Liver (tissue), 3 donors: ENCODE data around the gene MRTFB.

ENCODE experiments used
- CTCF ChIP-seq: fragments of 150-350 bp; IDR thresholded peaks from 2 replicates; pipeline ENCODE4 v1.5.1; 2017; ENCODE audit warnings: improper control_type of control experiment, low read depth, low read length; ENCODE audit not compliant: missing input control
- EGR1 ChIP-seq, 2 donors: IDR thresholded peaks; 2 replicates each; pipeline ENCODE4 v1.6.1; 2016 to 2018; ENCODE audit warnings: antibody characterized with exemption in 2 of 2, low read depth in 2 of 2
- FOXA1 ChIP-seq: IDR thresholded peaks from 2 replicates; pipeline ENCODE4 v1.6.1; 2016; ENCODE audit warnings: antibody characterized with exemption
- GABPA ChIP-seq, 2 donors: IDR thresholded peaks in 1 of 2; conservative IDR thresholded peaks in 1 of 2; 2 replicates each; pipeline ENCODE4 v1.6.1; 2016; ENCODE audit warnings: antibody characterized with exemption in 2 of 2, mild to moderate bottlenecking in 1 of 2, moderate library complexity in 1 of 2
- JUND ChIP-seq, 2 donors: IDR thresholded peaks; 2 replicates each; pipeline ENCODE4 v1.6.1; 2016; ENCODE audit warnings: antibody characterized with exemption in 2 of 2
- NR2F2 ChIP-seq: IDR thresholded peaks from 2 replicates; pipeline ENCODE4 v1.6.1; 2016; ENCODE audit warnings: antibody characterized with exemption
- RAD21 ChIP-seq, 2 donors: IDR thresholded peaks; 2 replicates each; pipeline ENCODE4 v1.6.1; 2016; ENCODE audit warnings: antibody characterized with exemption in 2 of 2, mild to moderate bottlenecking in 2 of 2
- REST ChIP-seq: IDR thresholded peaks from 2 replicates; pipeline ENCODE4 v1.6.1; 2016; ENCODE audit warnings: antibody characterized with exemption, mild to moderate bottlenecking
- SP1 ChIP-seq: IDR thresholded peaks from 2 replicates; pipeline ENCODE4 v1.6.1; 2018; ENCODE audit warnings: antibody characterized with exemption, mild to moderate bottlenecking
- TAF1 ChIP-seq: conservative IDR thresholded peaks from 2 replicates; pipeline ENCODE4 v1.6.1; 2016; ENCODE audit warnings: antibody characterized with exemption, mild to moderate bottlenecking
- YY1 ChIP-seq: IDR thresholded peaks from 2 replicates; pipeline ENCODE4 v1.6.1; 2016; ENCODE audit warnings: antibody characterized with exemption, mild to moderate bottlenecking
- ZBTB33 ChIP-seq: IDR thresholded peaks from 2 replicates; pipeline ENCODE4 v1.6.1; 2016; ENCODE audit warnings: antibody characterized with exemption
- TF ChIP-seq, protein P1 (sequence below): IDR thresholded peaks from 2 replicates; pipeline ENCODE4 v1.6.1; 2016; ENCODE audit warnings: antibody characterized with exemption
- TF ChIP-seq, protein P2 (sequence below): IDR thresholded peaks from 2 replicates; pipeline ENCODE4 v1.6.1; 2016; ENCODE audit warnings: antibody characterized with exemption
- donor health status: healthy.
- donor health status: healthy.

GRCh38 chr16:14092561-14092960 lies 21.4 kb downstream of the MRTFB start:
- no peak for TF ChIP-seq ZBTB33
- no peak for TF ChIP-seq CTCF
- no peak for TF ChIP-seq RAD21 (IDR thresholded peaks at IDR 0.05)
- no peak for TF ChIP-seq REST
- TF ChIP-seq, protein P1, sequence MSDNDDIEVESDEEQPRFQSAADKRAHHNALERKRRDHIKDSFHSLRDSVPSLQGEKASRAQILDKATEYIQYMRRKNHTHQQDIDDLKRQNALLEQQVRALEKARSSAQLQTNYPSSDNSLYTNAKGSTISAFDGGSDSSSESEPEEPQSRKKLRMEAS = no peak
- no peak for TF ChIP-seq NR2F2
- no peak for TF ChIP-seq SP1
- no peak for TF ChIP-seq GABPA (IDR thresholded peaks at IDR 0.05 in 1 of 2, conservative IDR thresholded peaks at IDR 0.05 in 1 of 2)
- no peak for TF ChIP-seq TAF1
- TF ChIP-seq EGR1 (IDR thresholded peaks at IDR 0.05; ENCODE audit: low read depth in 2 of 2) = no peak
- TF ChIP-seq, protein P2, sequence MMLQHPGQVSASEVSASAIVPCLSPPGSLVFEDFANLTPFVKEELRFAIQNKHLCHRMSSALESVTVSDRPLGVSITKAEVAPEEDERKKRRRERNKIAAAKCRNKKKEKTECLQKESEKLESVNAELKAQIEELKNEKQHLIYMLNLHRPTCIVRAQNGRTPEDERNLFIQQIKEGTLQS = no peak
- no peak for TF ChIP-seq JUND (IDR thresholded peaks at IDR 0.05)
- TF ChIP-seq YY1 = no peak
- no peak for TF ChIP-seq FOXA1
